GM18507 (cell line): ENCODE data around the gene CYP4F3.
A peak's percentile ranks its signal among the peaks of the same experiment; 100 is the strongest.
"Not testable (repeated sequence)": the region's sequence is repeated elsewhere in the genome, so short reads cannot be mapped to it uniquely, and the experiment has no call there.

Source experiments
- DNase-seq: peaks from one replicate; pipeline ENCODE4 v3.0.0; 2011; ENCODE audit warnings: low read depth; ENCODE audit not compliant: insufficient read length; ENCODE audit errors: extremely low spot score
- FAIRE-seq: peaks from 2 replicates; lab custom pipeline; 2011; peaks lifted over from hg19 to GRCh38; lab: Jason Lieb, UNC

Gene CYP4F3, protein sequence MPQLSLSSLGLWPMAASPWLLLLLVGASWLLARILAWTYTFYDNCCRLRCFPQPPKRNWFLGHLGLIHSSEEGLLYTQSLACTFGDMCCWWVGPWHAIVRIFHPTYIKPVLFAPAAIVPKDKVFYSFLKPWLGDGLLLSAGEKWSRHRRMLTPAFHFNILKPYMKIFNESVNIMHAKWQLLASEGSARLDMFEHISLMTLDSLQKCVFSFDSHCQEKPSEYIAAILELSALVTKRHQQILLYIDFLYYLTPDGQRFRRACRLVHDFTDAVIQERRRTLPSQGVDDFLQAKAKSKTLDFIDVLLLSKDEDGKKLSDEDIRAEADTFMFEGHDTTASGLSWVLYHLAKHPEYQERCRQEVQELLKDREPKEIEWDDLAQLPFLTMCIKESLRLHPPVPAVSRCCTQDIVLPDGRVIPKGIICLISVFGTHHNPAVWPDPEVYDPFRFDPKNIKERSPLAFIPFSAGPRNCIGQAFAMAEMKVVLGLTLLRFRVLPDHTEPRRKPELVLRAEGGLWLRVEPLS

DNA sequence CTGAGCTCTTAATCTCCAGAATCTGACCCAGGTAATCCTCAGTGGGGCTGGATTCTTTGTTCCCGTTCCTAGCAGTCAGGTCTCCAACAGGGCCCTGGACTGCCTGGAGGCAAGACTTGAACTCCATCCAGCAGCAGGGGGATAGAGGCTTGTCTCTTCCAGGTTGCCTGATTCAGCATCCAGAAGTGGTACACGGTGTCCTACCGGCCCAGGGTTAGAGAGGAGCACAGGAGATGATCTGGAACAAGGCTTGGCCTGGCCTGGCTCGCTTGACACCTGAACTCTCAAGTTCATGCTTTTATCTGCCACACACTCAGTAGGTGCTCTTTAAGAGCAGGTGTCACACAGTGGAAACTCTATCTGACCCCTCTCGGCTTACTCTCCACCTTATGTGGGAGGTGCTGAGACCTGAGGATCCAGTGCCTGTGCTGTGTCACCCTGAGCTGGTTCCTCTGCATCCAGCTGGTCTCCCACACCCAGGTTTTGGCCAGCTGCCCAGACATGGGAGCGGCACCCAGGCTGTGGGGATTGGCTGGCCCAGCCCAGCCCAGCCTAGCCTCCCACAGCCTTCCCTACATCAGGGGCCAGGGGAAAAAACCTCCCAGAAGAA is at the start of gene CYP4F3:
Gene CYP4F3, plus strand, starts transcription at position 604 of the 610 bp plus-strand sequence. CDS start 519 bp downstream, outside the sequence.
- FAIRE-seq, result no peak

GRCh38 chr19:15591796-15592195 is 48.9 kb upstream of the CYP4F3 start:
- no peak for DNase-seq
- FAIRE-seq, result no peak

More for the DNA sequence above, at the start of gene CYP4F3:
- no peak for DNase-seq

- FAIRE-seq, result peak; percentile 38
Observed at GRCh38 chr19:15592506-15592905, 48.2 kb upstream of the CYP4F3 start.

GRCh38 chr19:15593766-15594165 is 46.9 kb upstream of the CYP4F3 start:
- not testable (repeated sequence) for DNase-seq, FAIRE-seq

More at GRCh38 chr19:15592506-15592905, 48.2 kb upstream of the CYP4F3 start:
- DNase-seq, result not testable (repeated sequence)

DNA sequence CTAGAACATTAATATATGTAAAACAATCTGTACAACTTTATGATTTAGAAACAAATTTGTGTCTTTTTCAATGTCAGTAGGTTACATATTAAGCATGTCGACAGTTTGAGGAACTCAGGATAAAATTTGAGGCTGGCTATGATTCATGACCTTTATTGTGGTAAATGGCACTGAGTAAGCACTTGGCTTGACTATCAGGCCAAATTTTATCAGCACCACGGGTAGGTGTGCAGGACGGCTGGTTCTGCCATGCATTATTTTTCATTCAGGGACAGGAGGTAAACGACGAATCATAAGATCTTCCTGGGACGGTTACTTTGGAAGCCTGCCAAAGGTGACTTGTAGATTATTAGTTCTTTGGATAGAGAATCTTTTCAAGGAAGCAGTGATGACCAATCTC is 45.6 kb upstream of the CYP4F3 start:
- DNase-seq (no peak), FAIRE-seq (no peak)

DNA sequence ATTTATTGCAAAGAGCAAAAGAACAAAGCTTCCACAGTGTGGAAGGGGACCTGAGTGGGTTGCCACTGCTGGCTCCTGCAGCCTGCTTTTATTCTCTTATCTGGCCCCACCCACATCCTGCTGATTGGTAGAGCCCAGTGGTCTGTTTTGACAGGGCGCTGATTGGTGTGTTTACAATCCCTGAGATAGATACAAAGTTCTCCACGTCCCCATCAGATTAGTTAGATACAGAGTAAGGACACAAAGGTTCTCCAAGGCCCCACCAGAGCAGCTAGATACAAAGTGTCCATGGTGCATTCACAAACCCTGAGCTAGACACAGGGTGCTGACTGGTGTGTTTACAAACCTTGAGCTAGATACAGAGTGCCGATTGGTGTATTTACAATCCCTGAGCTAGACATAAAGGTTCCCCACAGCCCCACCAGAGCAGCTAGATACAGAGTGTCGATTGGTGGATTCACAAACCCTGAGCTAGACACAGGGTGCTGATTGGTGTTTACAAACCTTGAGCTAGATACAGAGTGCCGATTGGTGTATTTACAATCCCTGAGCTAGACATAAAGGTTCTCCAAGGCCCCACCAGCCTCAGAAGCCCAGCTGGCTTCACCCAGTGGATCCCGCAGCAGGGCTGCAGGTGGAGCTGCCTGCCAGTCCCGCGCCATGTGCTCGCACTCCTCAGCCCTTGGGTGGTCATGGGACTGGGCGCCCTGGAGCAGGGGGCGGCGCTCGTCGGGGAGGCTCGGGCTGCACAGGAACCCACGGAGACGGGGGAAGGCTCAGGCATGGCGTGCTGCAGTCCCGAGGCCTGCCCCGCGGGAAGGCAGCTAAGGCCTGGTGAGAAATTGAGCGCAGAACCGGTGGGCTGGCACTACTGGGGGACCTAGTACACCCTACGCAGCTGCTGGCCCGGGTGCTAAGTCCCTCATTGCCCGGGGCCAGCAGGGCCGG is 32.4 kb upstream of the CYP4F3 start:
- FAIRE-seq, DNase-seq: not testable (repeated sequence)

- DNase-seq (no peak), FAIRE-seq (no peak)
Observed at GRCh38 chr19:15609261-15609660, 31.4 kb upstream of the CYP4F3 start.

GRCh38 chr19:15612342-15612741 is 28.4 kb upstream of the CYP4F3 start:
- FAIRE-seq (no peak), DNase-seq (no peak)

DNA sequence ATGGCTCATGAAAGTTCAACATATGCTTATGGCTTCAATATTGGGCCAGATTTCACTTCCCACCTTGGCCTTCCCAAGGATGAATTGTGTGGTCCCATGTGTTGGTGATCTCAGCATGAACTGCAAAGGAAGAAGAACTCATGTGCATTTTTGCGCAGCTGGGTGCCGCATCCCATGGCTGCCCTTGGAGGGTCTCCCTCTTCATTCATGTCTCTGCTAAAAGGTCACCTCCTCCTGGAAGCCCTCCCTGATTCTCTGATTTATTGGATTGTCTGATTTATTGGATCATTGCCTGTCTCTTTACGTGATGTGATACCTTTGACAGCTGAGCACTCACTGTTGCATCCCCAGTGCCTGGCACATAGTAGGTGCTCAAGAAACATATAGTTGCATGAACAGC is 27.4 kb upstream of the CYP4F3 start:
- FAIRE-seq (no peak), DNase-seq (no peak)

- DNase-seq (no peak), FAIRE-seq (no peak)
Observed at GRCh38 chr19:15614507-15615379, 26.0 kb upstream of the CYP4F3 start, which contains the start of gene CYP4F8. TSS of gene CYP4F8 (plus strand) at chr19:15615218. CDS start at chr19:15615617, 399 bp downstream.

- DNase-seq, result no peak
- no peak for FAIRE-seq
Observed at GRCh38 chr19:15615526-15615925, 25.2 kb upstream of the CYP4F3 start.

DNA sequence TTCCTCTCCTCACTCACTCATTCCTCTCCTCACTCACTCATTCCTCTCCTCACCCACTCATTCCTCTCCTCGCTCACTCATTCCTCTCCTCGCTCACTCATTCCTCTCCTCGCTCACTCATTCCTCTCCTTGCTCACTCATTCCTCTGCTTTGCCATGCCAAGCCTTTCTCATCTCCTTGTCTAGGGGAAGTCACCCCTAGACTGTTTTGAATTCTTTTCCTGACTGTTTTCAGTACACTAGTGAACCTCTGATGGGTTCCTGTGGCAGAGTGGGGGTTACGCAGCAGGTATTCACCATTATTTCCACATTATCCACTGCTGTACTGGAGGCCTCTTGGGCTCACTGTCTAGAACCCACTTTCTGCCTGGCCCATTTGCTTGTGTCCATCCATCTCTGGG is 24.5 kb upstream of the CYP4F3 start:
- DNase-seq (no peak), FAIRE-seq (no peak)

- FAIRE-seq (no peak), DNase-seq (no peak)
Observed at GRCh38 chr19:15616627-15617270, 23.9 kb upstream of the CYP4F3 start.

- DNase-seq (no peak), FAIRE-seq (no peak)
Observed at GRCh38 chr19:15618321-15618720, 22.4 kb upstream of the CYP4F3 start.

GRCh38 chr19:15621801-15622200 is 18.9 kb upstream of the CYP4F3 start:
- FAIRE-seq (no peak), DNase-seq (no peak)

- FAIRE-seq (no peak), DNase-seq (no peak)
Observed at GRCh38 chr19:15622991-15623390, 17.7 kb upstream of the CYP4F3 start.

DNA sequence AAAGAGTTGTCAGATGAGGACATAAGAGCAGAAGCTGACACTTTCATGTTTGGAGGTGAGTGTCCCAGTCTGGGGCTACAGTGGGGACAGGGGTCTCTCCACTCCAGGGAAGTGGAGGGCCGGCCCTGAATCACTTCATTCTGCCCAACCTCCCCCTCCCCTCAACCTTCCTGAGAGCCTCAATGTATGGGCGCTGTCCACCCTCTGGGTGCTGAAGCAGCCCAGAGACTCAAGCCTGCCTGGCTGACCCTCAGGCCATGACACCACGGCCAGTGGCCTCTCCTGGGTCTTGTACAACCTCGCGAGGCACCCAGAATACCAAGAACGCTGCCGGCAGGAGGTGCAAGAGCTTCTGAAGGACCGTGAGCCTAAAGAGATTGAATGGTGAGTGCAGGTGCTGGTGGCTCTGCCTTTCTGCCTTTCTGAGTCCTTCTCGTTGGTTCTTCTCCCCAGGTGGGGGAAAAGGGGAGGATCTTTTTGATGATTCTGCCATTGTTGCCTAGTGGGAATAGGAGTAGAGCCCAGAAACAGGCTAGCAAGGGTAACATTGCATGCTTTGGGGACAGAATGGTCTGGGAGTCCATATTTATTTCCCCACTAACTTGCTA is 16.9 kb upstream of the CYP4F3 start:
- DNase-seq, result no peak
- no peak for FAIRE-seq
